Measurements from ENCODE around the gene LHX4.

Gene LHX4

GRCh38 chr1:180269645-180270529 lies 39.8 kb downstream of the LHX4 start:
- TF ChIP-seq CREB5 (CRISPR knock-in tag; IDR thresholded peaks at IDR 0.05; ENCODE audit: low read depth) (no peak), ESRRG (CRISPR knock-in tag; IDR thresholded peaks at IDR 0.05) (no peak), OSR1 (CRISPR knock-in tag; IDR thresholded peaks at IDR 0.05) (no peak), PPARA (CRISPR knock-in tag; IDR thresholded peaks at IDR 0.05; ENCODE audit: borderline replicate concordance) (no peak), RARB (CRISPR knock-in tag; IDR thresholded peaks at IDR 0.05) (no peak), GLIS3 (CRISPR knock-in tag; IDR thresholded peaks at IDR 0.05) (no peak), BACH2 (CRISPR knock-in tag; IDR thresholded peaks at IDR 0.05; ENCODE audit: borderline replicate concordance) (no peak), ZFP3 (CRISPR knock-in tag; IDR thresholded peaks at IDR 0.05) (no peak), ZNF70 (CRISPR knock-in tag; IDR thresholded peaks at IDR 0.05) (no peak), ISL1 (CRISPR knock-in tag; IDR thresholded peaks at IDR 0.05) (no peak), CSRNP3 (CRISPR knock-in tag; IDR thresholded peaks at IDR 0.05) (no peak), TSHZ2 (CRISPR knock-in tag; IDR thresholded peaks at IDR 0.05) (no peak)
- TF ChIP-seq, protein P1, sequence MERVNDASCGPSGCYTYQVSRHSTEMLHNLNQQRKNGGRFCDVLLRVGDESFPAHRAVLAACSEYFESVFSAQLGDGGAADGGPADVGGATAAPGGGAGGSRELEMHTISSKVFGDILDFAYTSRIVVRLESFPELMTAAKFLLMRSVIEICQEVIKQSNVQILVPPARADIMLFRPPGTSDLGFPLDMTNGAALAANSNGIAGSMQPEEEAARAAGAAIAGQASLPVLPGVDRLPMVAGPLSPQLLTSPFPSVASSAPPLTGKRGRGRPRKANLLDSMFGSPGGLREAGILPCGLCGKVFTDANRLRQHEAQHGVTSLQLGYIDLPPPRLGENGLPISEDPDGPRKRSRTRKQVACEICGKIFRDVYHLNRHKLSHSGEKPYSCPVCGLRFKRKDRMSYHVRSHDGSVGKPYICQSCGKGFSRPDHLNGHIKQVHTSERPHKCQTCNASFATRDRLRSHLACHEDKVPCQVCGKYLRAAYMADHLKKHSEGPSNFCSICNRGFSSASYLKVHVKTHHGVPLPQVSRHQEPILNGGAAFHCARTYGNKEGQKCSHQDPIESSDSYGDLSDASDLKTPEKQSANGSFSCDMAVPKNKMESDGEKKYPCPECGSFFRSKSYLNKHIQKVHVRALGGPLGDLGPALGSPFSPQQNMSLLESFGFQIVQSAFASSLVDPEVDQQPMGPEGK (CRISPR knock-in tag; IDR thresholded peaks at IDR 0.05; ENCODE audit: borderline replicate concordance), result no peak
- peak; percentile 68 for ATAC-seq

DNA sequence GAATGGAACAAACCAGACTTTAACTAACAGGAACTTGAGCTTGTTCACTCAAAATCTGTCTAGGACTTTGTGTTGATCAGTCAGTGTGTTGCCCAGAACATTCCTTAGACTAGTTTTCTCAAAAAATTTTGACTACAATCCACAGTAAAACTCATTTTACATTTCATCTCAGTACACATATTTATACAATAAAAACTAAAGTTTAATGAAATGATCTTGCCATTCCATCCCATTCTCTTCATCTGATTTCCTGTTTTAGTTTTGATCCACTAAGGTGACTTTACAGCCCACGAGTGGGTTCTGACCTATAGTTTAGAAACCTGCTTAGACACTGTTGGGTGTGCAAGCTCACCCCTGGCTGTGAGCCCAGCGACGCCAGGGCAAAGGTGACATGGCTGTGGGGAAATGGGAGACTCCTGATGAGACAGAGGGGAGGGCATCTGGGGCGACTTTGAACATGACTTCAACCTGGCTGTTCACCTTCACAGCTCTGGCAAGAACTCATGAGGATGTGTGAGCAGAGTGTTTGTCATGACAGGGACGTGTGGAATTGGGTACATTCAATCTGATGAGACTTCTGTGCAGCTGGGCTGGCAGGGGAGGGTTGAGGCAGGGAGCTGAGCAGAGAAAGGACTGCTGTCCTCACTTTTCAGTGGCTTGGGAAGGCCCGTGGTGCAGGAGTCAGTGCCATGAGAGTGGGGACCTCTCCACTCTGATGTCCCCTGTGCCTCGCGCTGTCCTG lies 40.6 kb downstream of the LHX4 start:
- ATAC-seq, result no peak
- no peak for TF ChIP-seq OSR1 (CRISPR knock-in tag; IDR thresholded peaks at IDR 0.05)
- TF ChIP-seq ZC3H10 (CRISPR knock-in tag; IDR thresholded peaks at IDR 0.05), result no peak
- TF ChIP-seq GLIS3 (CRISPR knock-in tag; IDR thresholded peaks at IDR 0.05), result no peak
- no peak for TF ChIP-seq SNAI2 (CRISPR knock-in tag; IDR thresholded peaks at IDR 0.05)
- no peak for TF ChIP-seq TOX (CRISPR knock-in tag; IDR thresholded peaks at IDR 0.05; ENCODE audit: borderline replicate concordance)
- no peak for TF ChIP-seq ZNF70 (CRISPR knock-in tag; IDR thresholded peaks at IDR 0.05)
- TF ChIP-seq, protein P1 (CRISPR knock-in tag; IDR thresholded peaks at IDR 0.05; ENCODE audit: borderline replicate concordance), result no peak
- no peak for TF ChIP-seq CSDC2 (CRISPR knock-in tag; IDR thresholded peaks at IDR 0.05)
